GM12874 (cell line): ENCODE results near the gene DCAF5.

ENCODE experiments used
- CTCF ChIP-seq: IDR thresholded peaks from 2 replicates; pipeline ENCODE4 v1.5.1; 2011; ENCODE audit warnings: low read depth, mild to moderate bottlenecking, control low read depth, low read length, moderate library complexity; ENCODE audit not compliant: insufficient read depth

DCAF5 gene

GRCh38 chr14:69087061-69087461, 65.9 kb downstream of the DCAF5 start:
- TF ChIP-seq CTCF, result no peak

- TF ChIP-seq CTCF, result no peak
These were observed 66.4 kb downstream of the DCAF5 start for GRCh38 chr14:69086537-69086936.

- no peak for TF ChIP-seq CTCF
These were observed 68.9 kb downstream of the DCAF5 start for GRCh38 chr14:69084023-69084422.

- TF ChIP-seq CTCF, result no peak
These were observed 69.7 kb downstream of the DCAF5 start for GRCh38 chr14:69083181-69083580.

- no peak for TF ChIP-seq CTCF
These were observed 71.6 kb downstream of the DCAF5 start for GRCh38 chr14:69081271-69081670.

GRCh38 chr14:69079747-69080146, 73.2 kb downstream of the DCAF5 start:
- no peak for TF ChIP-seq CTCF

GRCh38 chr14:69079188-69079742, 73.7 kb downstream of the DCAF5 start:
- TF ChIP-seq CTCF, result no peak
